HG02678 (cell line): ENCODE results near the gene TMEM63A.
"Not testable (repeated sequence)": the region's sequence is repeated elsewhere in the genome, so short reads cannot be mapped to it uniquely, and the experiment has no call there.

Experiments
- ATAC-seq: cut with Tn5 transposase; IDR thresholded peaks from one replicate; pipeline ENCODE4 v1.9.1; 2021; ENCODE audit warnings: mild to moderate bottlenecking, moderate library complexity; ENCODE audit not compliant: unreplicated experiment

The TMEM63A gene

DNA sequence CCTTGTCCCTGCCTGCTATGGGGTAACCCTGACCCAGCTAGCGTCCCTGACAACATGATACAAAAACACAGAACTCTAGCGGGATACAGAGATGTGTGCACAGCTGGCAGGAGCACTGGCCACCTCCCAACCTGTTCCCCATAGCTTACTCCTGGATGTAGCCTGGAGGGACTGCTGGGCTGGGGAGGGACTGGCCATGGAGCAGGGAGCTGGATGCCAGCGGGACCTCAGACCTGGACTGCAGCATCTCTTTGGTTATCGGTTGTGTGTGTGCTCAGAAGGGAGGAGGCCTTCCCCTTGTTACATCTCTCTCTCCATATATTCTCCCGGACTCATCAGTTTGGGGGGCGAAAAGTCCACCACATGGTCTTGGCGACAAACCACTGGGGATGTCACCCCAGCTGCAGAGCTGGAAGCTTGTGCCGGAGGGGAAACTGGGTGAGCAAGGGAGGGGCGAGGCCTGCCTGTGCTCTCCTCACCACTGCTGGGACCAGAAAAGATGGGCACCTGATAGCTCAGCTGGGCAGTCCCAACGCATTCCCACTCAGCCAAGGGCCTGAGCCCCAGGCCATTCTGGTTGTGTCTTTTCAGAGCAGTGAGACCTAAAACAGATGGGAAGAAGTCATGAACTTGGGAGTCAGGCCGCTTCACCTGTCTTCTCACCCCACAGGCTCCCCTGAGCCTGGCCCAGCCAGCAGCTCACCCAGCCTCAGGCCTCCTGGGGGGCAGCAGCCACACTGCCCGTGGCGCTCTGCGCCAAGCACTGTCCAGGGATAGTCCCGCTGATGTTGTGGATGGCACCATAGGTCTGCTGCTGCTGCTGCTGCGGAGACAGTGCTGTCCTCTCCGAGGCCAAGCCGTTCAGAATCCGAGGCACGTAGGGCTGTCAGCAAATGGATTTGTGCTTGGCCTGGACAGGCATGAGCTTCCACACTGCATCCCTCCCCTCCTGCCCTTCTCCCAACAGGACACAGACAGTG, 35.6 kb downstream of the TMEM63A start:
- ATAC-seq: no peak

DNA sequence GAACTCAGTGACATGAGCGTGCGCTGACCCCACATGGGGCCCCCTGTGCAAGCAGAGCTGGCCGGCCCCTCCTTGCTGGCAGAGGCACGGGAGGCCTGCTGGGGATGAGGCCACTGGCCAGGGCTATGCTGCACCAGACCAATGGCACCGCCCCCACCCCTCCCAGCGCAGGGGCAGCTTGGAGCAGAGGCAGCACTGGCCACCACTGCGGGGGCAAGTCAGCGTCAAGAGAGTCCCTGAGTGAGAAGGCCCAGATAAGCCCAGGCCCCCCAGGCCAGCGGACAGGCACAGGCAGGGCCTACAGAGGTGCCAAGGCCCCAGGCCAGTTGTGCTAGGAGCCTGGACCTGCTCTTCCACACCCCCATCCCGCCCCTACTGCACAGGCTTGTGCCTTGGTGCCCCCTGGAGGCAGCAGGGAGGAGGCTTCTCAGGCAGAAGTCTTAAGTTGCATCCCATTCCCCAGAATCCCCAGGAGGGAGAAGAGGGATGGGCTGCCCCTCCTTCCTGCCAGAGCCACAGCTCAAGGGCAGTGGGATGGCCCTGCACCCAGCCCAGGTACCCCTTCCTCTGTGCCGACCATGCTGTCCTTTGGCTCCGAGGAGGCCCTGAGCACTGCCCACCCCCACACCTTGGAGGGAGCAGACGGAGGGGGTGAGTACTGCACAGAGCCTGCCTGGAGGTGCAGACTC, 36.5 kb downstream of the TMEM63A start:
- no peak for ATAC-seq

DNA sequence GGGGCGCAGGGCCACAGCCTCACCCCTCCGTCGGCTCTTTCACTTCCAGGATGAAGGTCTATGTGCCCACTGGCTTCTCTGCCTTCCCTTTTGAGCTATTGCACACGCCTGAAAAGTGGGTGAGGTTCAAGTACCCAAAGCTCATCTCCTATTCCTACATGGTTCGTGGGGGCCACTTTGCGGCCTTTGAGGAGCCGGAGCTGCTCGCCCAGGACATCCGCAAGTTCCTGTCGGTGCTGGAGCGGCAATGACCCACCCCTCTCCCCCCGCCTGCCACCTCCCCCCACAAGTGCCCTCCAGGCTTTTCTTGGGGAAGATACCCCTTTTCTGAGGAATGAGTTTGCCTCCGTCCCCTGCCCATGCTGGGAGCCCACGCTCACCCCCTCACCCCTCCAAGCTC, 37.1 kb downstream of the TMEM63A start:
- ATAC-seq: no peak

- ATAC-seq: no peak
These were observed 37.7 kb downstream of the TMEM63A start for GRCh38 chr1:225844236-225845061.

GRCh38 chr1:225843426-225843795, 38.8 kb downstream of the TMEM63A start:
- ATAC-seq: no peak

GRCh38 chr1:225842788-225843425, 39.3 kb downstream of the TMEM63A start:
- no peak for ATAC-seq

DNA sequence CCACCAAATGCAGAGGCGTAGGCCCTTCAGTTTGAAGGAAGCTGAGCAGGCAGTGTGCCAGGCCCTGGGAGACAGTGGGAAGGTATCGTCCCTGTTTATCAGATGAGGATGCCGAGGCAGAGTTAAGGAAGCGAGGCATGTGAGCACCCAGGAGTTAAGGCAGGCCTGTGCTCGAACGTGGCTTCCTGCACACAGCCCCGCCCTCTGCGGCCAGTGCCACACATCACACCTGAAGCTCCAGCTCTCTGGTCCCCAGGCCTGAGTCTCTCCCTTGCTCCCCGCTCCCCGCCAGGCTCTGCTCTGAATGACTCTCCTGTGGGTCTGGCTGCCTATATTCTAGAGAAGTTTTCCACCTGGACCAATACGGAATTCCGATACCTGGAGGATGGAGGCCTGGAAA, 40.1 kb downstream of the TMEM63A start:
- ATAC-seq: no peak

- no peak for ATAC-seq
These were observed 41.5 kb downstream of the TMEM63A start for GRCh38 chr1:225840713-225841112.

GRCh38 chr1:225840223-225840610, 42.0 kb downstream of the TMEM63A start:
- no peak for ATAC-seq

GRCh38 chr1:225838793-225839192, 43.4 kb downstream of the TMEM63A start:
- no peak for ATAC-seq

DNA sequence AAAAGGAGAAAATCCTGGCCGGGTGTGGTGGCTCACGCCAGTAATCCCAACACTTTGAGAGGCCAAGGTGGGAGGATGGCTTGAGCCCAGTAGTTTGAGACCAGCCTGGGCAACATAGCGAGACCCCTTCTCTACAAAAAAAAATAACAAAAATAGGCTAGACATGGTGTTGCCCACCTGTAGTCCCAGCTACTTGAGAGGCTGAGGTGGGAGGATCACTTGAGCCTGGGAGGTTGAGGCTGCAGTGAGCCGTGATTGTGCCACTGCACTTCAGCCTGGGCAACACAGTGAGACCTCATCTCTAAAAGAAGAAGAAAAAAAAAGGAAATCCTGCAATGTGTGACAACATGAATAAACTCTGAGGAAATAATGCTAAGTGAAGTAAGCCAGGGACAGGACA, 45.9 kb downstream of the TMEM63A start:
- ATAC-seq: not testable (repeated sequence)

- no peak for ATAC-seq
These were observed 46.3 kb downstream of the TMEM63A start for GRCh38 chr1:225835856-225836255.

GRCh38 chr1:225834417-225835329, 47.5 kb downstream of the TMEM63A start:
- ATAC-seq: no peak

DNA sequence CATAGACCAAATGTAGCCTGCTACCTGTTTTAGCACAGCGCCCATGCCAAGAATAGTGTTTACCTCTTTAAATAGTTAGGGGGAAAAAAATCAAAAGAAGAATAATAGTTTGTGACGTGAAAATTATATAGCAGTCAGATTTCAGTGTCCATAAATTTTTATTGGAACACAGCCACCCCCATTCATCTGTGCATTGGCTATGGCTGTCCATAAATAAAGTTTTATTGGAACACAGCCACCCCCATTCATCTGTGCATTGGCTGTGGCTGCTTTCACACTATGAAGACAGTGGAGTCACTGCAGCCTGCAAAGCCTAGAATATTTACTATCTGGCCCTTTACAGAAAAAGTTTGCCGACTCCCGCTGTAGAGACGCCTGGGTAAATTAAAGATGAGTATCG, 51.3 kb downstream of the TMEM63A start:
- no peak for ATAC-seq

- no peak for ATAC-seq
These were observed 53.4 kb downstream of the TMEM63A start for GRCh38 chr1:225828706-225829345.

- no peak for ATAC-seq
These were observed 55.1 kb downstream of the TMEM63A start for GRCh38 chr1:225827076-225827475.

GRCh38 chr1:225825607-225826007, 56.6 kb downstream of the TMEM63A start:
- no peak for ATAC-seq

GRCh38 chr1:225825078-225825477, 57.1 kb downstream of the TMEM63A start:
- ATAC-seq: no peak

DNA sequence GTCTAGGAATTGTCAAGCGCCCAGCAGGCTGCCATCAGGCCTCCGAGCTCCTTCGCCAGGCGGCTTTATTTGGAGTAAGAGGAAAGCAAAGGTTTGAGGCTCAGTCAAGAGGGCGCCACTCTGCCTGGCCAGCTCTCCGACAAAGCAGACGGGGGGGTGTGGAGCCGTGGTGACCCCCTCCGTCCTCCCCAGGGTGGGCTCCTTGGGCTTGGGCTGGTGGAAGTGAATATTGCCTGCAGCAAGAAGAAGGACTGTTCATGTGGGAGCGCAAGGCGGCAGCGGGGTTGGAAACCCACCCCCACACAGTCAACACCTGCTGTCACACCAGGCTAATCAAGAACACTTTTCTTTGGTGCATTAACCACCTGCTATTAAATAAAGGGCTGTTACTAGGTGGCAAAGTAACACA, 57.6 kb downstream of the TMEM63A start:
- ATAC-seq: no peak
